HCT116 (cell line): ENCODE results near the gene ERGIC3. TPM values are rescaled to one million over a fixed set of nuclear protein-coding genes. Genes with fewer than 3 reads are reported as not detected.

ENCODE experiments used
- ATAC-seq: fragments of 200-7000 bp; cut with Tn5 transposase; 2 replicates; pipeline ENCODE4 v1.9.1; 2020; ENCODE audit warnings: mild to moderate bottlenecking, moderate library complexity
- BruUV-seq: library from RNA; stranded (reverse); fragments of 400-500 nt; replicated peaks from 2 replicates; lab custom pipeline; 2021; lab: Mats Ljungman, UMichigan
- CTCF ChIA-PET: fragments of 300-600 bp; sonication (Branson Sonifier 250); formaldehyde crosslinking; loops from one replicate; lab custom pipeline; 2021; ENCODE audit warnings: antibody characterized with exemption; lab: Charles Lee
- POLR2A ChIA-PET: fragments of 300-600, 350-600 bp; sonication (Branson Sonifier 250); formaldehyde crosslinking; loops from one replicate; lab custom pipeline; 2021; ENCODE audit warnings: antibody characterized with exemption; lab: Charles Lee
- RAD21 ChIA-PET, 2 experiments: fragments of 300-600 bp; sonication (Branson Sonifier 250); formaldehyde crosslinking; loops; one replicate each; lab custom pipeline; 2023; ENCODE audit warnings: low total read pairs in 2 of 2; ENCODE audit not compliant: uncharacterized antibody in 2 of 2, unreplicated experiment in 2 of 2, low non-redundant PET in 1 of 2; lab: Charles Lee
- DNase-seq: peaks from one replicate; pipeline ENCODE4 v3.0.0-alpha.2; 2010; ENCODE audit warnings: low read depth, low spot score
- H2AFZ ChIP-seq: fragments of 200-600 bp; shearing (Covaris generic), sonication (generic); 2 replicates; pipeline ENCODE4 v1.6.1; 2017; ENCODE audit warnings: low read depth, mixed run types, mixed read lengths, antibody characterized with exemption, low read length; ENCODE audit not compliant: poor library complexity, severe bottlenecking
- H3K27ac ChIP-seq: 2 replicates; pipeline ENCODE4 v1.5.1; 2012; ENCODE audit warnings: low read depth, low read length
- H3K27me3 ChIP-seq: fragments of 200-600 bp; sonication (generic); 2 replicates; pipeline ENCODE4 v1.6.1; 2016; ENCODE audit warnings: mixed run types, low read length, mixed read lengths; ENCODE audit not compliant: insufficient read depth
- H3K36me3 ChIP-seq, 2 experiments: fragments of 200-500 bp in 1 of 2; fragments of 200-600 bp in 1 of 2; sonication (Bioruptor generic) in 1 of 2; sonication (generic) in 1 of 2; 2 replicates each; pipeline versions ENCODE4 v1.5.1 to v1.6.1; 2014 to 2016; ENCODE audit warnings: low read length in 2 of 2, inconsistent platforms in 1 of 2, mixed read lengths in 1 of 2, mixed run types in 1 of 2; ENCODE audit not compliant: insufficient read depth in 2 of 2, control insufficient read depth in 1 of 2
- H3K4me1 ChIP-seq, 2 experiments: fragments of 200-600 bp in 1 of 2; sonication (generic) in 1 of 2; 2 replicates each; pipeline versions ENCODE4 v1.5.1 to v1.6.1; 2012 to 2017; ENCODE audit warnings: low read length in 2 of 2, inconsistent platforms in 1 of 2, mild to moderate bottlenecking in 1 of 2, mixed read lengths in 1 of 2, mixed run types in 1 of 2, moderate library complexity in 1 of 2; ENCODE audit not compliant: insufficient read depth in 2 of 2, control insufficient read depth in 1 of 2
- H3K4me2 ChIP-seq: fragments of 200-600 bp; sonication (generic); 2 replicates; pipeline ENCODE4 v1.6.1; 2017; ENCODE audit warnings: mixed run types, low read length, mixed read lengths
- H3K4me3 ChIP-seq, 2 experiments: fragments of 200-600 bp in 1 of 2; sonication (generic) in 1 of 2; replicated peaks in 1 of 2; 2 replicates each; pipeline ENCODE4 v1.5.1; 2011 to 2016; ENCODE audit warnings: low read length in 2 of 2, control low read depth in 1 of 2, low read depth in 1 of 2, mild to moderate bottlenecking in 1 of 2, mixed read lengths in 1 of 2, mixed run types in 1 of 2
- H3K79me2 ChIP-seq: fragments of 200-600 bp; sonication (generic); 2 replicates; pipeline ENCODE4 v1.6.1; 2017; ENCODE audit warnings: mild to moderate bottlenecking, mixed run types, low read length, moderate library complexity, mixed read lengths; ENCODE audit not compliant: insufficient read depth
- H3K9ac ChIP-seq: fragments of 200-600 bp; sonication (generic); 2 replicates; pipeline ENCODE4 v1.6.1; 2016; ENCODE audit warnings: low read length, mixed read lengths
- H3K9me2 ChIP-seq: fragments of 200-600 bp; sonication (generic), shearing (Covaris generic); 2 replicates; pipeline ENCODE4 v1.6.1; 2017; ENCODE audit warnings: mixed run types, mild to moderate bottlenecking, moderate library complexity; ENCODE audit not compliant: insufficient read depth
- H3K9me3 ChIP-seq, 2 experiments: fragments of 200-500 bp in 1 of 2; fragments of 200-600 bp in 1 of 2; sonication (Bioruptor generic) in 1 of 2; sonication (generic) in 1 of 2; 2 replicates each; pipeline ENCODE4 v1.6.1; 2014 to 2017; ENCODE audit warnings: low read length in 2 of 2, mixed read lengths in 2 of 2, inconsistent platforms in 1 of 2, low read depth in 1 of 2, mild to moderate bottlenecking in 1 of 2, mixed run types in 1 of 2, moderate library complexity in 1 of 2; ENCODE audit not compliant: control insufficient read depth in 1 of 2, insufficient read depth in 1 of 2
- H4K20me1 ChIP-seq: fragments of 200-600 bp; sonication (generic), shearing (Covaris generic); 2 replicates; pipeline ENCODE4 v1.6.1; 2017; ENCODE audit warnings: mixed run types, mild to moderate bottlenecking, moderate library complexity; ENCODE audit not compliant: insufficient read depth
- CBX3 ChIP-seq: IDR thresholded peaks from 2 replicates; pipeline ENCODE4 v1.6.1; 2012; ENCODE audit warnings: low read depth
- SIN3A ChIP-seq: IDR thresholded peaks from 2 replicates; pipeline ENCODE4 v1.6.1; 2012; ENCODE audit warnings: low read depth
- SRF ChIP-seq: IDR thresholded peaks from 2 replicates; pipeline ENCODE4 v1.6.1; 2012; ENCODE audit warnings: low read depth
- TCF7L2 ChIP-seq: IDR thresholded peaks from 2 replicates; pipeline ENCODE4 v1.7.0; 2011; ENCODE audit warnings: borderline replicate concordance, inconsistent platforms; ENCODE audit not compliant: insufficient read depth, insufficient read length; ENCODE audit errors: extremely low read depth
- ZNF274 ChIP-seq: fragments of 200-500 bp; sonication (Bioruptor generic); IDR thresholded peaks from 2 replicates; pipeline ENCODE4 v1.6.1; 2014; ENCODE audit warnings: mild to moderate bottlenecking, low read depth, low read length, inconsistent platforms
- intact Hi-C: fragments of 100-400 bp; cut with micrococcal nuclease; formaldehyde crosslinking; loops from 2 replicates; pipeline ENCODE4 v1.10.0; 2022
- total RNA-seq: library from RNA; stranded (reverse); gene quantifications from one replicate; pipeline ENCODE4 v1.2.1, GENCODE V29; 2021; ENCODE audit not compliant: unreplicated experiment
- TF ChIP-seq, protein P1 (sequence below), 3 experiments: fragments of 200-600 bp in 1 of 3; sonication (generic) in 1 of 3; IDR thresholded peaks in 2 of 3; conservative IDR thresholded peaks in 1 of 3; 2 replicates each; pipeline ENCODE4 v1.5.1; 2012 to 2017; ENCODE audit warnings: low read depth in 2 of 3, low read length in 2 of 3, antibody characterized with exemption in 1 of 3, borderline replicate concordance in 1 of 3, control low read depth in 1 of 3, mild to moderate bottlenecking in 1 of 3, mixed read lengths in 1 of 3, mixed run types in 1 of 3, moderate library complexity in 1 of 3; ENCODE audit not compliant: insufficient read depth in 1 of 3
- TF ChIP-seq, protein P2 (sequence below): IDR thresholded peaks from 2 replicates; pipeline ENCODE4 v1.6.1; 2012; ENCODE audit warnings: low read depth

The ERGIC3 gene
- total RNA-seq, 1 experiment from 2014 or later = 229 TPM

DNA sequence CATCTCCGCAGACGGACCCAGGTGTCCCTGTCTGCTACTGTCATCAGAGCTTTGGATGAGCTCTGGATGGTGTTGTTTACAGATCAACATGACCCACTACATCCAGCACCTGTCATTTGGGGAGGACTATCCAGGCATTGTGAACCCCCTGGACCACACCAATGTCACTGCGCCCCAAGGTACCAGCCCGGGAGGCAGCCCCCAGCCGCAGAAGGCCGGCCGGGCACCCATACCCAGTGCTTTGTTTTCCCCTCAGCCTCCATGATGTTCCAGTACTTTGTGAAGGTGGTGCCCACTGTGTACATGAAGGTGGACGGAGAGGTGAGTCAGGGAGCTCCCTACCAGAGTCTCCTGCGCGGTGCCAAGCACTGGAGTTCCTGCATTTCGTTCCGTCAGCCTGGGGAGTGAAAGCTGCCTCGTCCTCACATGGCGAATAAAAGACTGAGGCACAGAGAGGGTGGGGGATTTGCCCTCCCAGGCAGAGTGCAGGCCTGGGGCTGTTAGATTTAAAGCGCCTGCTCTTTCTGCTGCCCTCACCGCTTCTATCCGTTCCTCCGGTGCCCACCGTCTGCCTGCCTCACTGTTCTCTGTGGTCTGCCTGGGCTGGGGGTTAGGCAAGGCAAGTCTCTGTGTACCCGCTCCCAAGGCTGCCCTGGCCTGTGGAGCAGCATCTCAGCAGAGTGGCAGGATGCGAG lies 14.2 kb downstream of the ERGIC3 start:
- no peaks in the 10 kb centered on the region for H3K9me3 ChIP-seq
- no peaks in the 10 kb centered on the region for H3K9me2 ChIP-seq
- DNase-seq (no peak), ATAC-seq (no peak)
- H3K4me2 ChIP-seq = no peak overlapping the region
- no TSS peak for BruUV-seq
- H3K4me3 ChIP-seq = no peak overlapping the region
- no peaks in the 10 kb centered on the region for H4K20me1 ChIP-seq
- CTCF ChIA-PET = no interaction called here
- no peaks in the 10 kb centered on the region for H3K4me1 ChIP-seq
- no peak overlapping the region for H3K9ac ChIP-seq
- peaks cover 36 to 43% of the 10 kb centered on the region in 2 experiments; a peak in 3 of 4 replicates for H3K36me3 ChIP-seq
- H3K79me2 ChIP-seq = no peaks in the 10 kb centered on the region
- TF ChIP-seq ZNF274 (no peak), CBX3 (no peak)
- TF ChIP-seq, protein P1, sequence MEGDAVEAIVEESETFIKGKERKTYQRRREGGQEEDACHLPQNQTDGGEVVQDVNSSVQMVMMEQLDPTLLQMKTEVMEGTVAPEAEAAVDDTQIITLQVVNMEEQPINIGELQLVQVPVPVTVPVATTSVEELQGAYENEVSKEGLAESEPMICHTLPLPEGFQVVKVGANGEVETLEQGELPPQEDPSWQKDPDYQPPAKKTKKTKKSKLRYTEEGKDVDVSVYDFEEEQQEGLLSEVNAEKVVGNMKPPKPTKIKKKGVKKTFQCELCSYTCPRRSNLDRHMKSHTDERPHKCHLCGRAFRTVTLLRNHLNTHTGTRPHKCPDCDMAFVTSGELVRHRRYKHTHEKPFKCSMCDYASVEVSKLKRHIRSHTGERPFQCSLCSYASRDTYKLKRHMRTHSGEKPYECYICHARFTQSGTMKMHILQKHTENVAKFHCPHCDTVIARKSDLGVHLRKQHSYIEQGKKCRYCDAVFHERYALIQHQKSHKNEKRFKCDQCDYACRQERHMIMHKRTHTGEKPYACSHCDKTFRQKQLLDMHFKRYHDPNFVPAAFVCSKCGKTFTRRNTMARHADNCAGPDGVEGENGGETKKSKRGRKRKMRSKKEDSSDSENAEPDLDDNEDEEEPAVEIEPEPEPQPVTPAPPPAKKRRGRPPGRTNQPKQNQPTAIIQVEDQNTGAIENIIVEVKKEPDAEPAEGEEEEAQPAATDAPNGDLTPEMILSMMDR (IDR thresholded peaks at IDR 0.05 in 2 of 3, conservative IDR thresholded peaks at IDR 0.05 in 1 of 3; ENCODE audit: borderline replicate concordance in 1 of 3, insufficient read depth in 1 of 3, low read depth in 2 of 3, low read length in 2 of 3) = no peak
- TF ChIP-seq, all 23 proteins: peak for 0
- ChIA-PET RAD21 (no interaction called here), POLR2A (no interaction called here)
- Histone ChIP-seq H3K27me3 (no peaks in the 10 kb centered on the region), H3K27ac (no peak overlapping the region), H2AFZ (no peak overlapping the region)
- intact Hi-C loops = no loop called here

DNA sequence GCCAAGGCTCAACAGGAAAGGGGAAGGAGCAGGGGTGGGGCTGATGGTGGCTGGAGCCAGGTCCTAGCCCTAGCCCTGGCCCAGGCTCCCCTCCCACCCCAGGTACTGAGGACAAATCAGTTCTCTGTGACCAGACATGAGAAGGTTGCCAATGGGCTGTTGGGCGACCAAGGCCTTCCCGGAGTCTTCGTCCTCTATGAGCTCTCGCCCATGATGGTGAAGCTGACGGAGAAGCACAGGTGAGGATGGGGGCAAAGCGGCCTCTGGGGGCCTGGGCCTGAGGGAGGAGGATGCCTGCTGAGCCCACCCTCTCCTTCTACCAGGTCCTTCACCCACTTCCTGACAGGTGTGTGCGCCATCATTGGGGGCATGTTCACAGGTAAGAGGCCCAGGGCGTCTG lies 15.0 kb downstream of the ERGIC3 start:
- ChIA-PET RAD21 (no interaction called here), CTCF (no interaction called here), POLR2A (no interaction called here)
- Histone ChIP-seq H3K27ac (no peak overlapping the region), H3K9ac (no peak overlapping the region), H3K4me3 (no peak overlapping the region), H3K9me3 (no peaks in the 10 kb centered on the region), H4K20me1 (no peaks in the 10 kb centered on the region), H3K79me2 (no peaks in the 10 kb centered on the region), H3K4me1 (no peaks in the 10 kb centered on the region; a peak in 1 of 4 replicates), H3K27me3 (no peaks in the 10 kb centered on the region), H3K9me2 (no peaks in the 10 kb centered on the region), H3K4me2 (no peak overlapping the region), H2AFZ (no peak overlapping the region), H3K36me3 (peaks cover 29 to 39% of the 10 kb centered on the region in 2 experiments; a peak in 3 of 4 replicates)
- BruUV-seq = no TSS peak
- ATAC-seq = no peak
- intact Hi-C loops = no loop called here
- no peak for DNase-seq
- TF ChIP-seq SRF (no peak), SIN3A (no peak), TCF7L2 (no peak)
- TF ChIP-seq, protein P2, sequence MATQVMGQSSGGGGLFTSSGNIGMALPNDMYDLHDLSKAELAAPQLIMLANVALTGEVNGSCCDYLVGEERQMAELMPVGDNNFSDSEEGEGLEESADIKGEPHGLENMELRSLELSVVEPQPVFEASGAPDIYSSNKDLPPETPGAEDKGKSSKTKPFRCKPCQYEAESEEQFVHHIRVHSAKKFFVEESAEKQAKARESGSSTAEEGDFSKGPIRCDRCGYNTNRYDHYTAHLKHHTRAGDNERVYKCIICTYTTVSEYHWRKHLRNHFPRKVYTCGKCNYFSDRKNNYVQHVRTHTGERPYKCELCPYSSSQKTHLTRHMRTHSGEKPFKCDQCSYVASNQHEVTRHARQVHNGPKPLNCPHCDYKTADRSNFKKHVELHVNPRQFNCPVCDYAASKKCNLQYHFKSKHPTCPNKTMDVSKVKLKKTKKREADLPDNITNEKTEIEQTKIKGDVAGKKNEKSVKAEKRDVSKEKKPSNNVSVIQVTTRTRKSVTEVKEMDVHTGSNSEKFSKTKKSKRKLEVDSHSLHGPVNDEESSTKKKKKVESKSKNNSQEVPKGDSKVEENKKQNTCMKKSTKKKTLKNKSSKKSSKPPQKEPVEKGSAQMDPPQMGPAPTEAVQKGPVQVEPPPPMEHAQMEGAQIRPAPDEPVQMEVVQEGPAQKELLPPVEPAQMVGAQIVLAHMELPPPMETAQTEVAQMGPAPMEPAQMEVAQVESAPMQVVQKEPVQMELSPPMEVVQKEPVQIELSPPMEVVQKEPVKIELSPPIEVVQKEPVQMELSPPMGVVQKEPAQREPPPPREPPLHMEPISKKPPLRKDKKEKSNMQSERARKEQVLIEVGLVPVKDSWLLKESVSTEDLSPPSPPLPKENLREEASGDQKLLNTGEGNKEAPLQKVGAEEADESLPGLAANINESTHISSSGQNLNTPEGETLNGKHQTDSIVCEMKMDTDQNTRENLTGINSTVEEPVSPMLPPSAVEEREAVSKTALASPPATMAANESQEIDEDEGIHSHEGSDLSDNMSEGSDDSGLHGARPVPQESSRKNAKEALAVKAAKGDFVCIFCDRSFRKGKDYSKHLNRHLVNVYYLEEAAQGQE = no peak
